Suppressor macrophage (primary cell): ENCODE measurements around the gene F5.

Experiments
- DNase-seq, 4 experiments: peaks; one replicate each; pipeline ENCODE4 v3.0.0-alpha.2; 2020 to 2022

The F5 gene

DNA sequence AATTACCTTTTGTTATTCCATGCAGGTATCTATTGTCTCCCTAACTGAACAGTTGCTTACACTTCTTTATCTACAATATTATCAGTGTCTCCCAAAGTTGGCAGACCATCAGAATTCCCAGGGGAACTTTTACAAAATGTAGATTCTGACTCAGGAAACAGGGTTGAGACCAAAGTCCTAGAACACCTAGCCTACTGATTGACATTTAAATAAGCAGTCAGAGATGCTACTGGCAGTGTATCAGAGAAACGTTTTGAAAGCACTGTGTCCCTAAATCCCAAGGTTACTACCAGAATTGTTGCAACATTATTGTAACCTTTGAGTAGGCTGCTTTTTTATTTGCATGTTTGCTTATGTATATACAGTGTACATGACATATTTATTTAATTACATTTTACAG lies 1.8 kb upstream of the F5 start:
- no peak for DNase-seq

DNA sequence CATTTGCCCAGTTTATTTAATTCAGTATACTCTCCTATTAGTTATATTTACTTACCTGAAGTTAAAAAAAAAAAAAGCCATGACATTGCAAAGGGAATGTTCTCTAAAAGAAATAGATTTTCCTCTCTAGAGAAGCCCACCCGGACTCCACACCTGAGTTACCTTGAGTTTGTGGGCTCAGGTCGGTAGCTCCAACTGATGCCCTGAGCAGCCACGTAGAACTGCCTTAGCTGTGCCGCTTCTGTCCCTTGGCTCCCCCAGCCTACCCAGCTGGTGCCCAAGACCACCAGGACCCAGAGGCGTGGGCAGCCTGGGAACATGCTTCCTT lies 250 bp downstream of the F5 start:
- DNase-seq = no peak

DNA sequence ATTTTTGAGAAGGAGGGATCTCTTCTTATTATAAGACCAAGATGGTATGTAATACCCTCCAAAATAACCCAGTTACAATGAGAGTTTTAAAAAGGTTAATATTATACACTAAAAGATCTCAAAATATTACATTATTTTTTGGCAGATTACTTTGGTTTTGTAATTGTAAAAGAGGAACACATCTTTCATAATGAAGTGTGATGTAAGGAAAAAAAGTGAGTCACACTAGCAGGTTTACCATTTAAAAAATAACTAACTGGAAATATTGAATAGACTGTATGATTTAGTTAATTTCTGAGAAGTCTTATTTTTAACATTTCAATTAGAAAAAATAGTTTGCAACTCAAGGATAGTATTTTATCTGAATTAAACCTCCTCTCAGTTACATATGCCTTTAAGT lies 1.1 kb downstream of the F5 start:
- DNase-seq = peak in 2 of 4 experiments; percentile 70 to 72

DNA sequence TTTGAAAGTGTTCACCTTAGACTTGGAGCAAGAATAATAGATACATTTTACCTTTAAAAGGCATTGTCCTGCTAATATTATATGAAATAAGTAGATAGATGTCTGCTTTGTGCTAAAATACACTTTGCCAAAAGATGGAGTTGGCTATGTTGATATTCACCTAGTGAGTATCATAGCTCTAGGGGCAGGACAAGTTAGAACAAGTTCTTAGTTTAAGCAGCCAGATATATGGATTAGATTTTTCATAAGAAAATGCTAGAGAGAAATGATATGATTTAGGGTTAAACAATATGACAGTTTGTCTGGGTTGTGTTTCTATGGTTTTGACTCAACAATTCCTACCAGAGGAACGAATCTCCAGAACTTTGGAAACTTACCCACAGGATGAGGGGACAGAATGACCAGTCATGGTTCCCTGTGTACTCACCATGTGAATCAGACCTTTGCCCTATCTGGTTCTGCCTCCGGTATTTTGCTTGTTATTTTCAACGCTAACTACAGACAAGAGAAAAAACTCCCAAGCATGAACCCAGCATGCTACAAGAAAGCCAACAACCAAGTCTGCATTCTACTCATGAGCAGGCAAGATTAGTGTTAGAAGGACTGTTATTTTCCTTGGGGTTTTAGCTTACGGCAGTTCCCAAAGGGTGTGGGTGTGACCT lies 1.7 kb downstream of the F5 start:
- peak; percentile 32 to 49 (median 38) for DNase-seq

DNA sequence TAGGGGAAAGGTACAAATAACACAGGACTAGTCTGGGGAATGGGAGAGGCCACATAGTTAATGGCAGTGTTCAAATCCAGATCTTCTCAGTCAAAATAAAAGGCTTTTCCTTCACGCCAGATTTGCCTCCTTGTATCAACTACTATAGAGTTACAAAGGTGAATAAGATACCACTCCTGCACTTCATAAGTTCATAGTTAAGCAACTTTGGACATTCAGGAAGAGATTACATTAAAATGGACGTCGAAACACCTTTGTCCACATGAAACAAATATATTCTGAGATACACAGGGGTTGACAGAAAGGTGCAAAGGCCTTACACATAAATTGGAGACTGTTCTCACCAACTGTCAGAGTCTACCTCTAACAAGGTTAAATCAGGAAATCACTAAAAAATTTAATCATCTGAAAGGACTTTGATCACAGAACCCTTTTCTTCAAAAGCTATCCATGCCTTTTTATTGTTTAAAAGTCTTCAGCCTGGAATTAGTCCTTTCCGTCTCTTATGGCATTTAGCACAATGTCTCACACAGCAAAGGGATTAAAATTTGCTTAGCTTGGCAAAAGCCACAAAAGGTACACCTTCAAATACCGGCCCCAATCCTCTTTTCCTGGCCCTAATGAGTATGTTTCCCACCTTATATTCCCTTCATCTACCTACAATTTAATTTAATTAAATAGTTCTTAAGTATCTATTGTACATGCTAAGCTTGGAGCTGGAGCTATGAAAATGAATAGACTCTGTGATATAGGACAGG lies 8.1 kb downstream of the F5 start:
- no peak for DNase-seq

DNA sequence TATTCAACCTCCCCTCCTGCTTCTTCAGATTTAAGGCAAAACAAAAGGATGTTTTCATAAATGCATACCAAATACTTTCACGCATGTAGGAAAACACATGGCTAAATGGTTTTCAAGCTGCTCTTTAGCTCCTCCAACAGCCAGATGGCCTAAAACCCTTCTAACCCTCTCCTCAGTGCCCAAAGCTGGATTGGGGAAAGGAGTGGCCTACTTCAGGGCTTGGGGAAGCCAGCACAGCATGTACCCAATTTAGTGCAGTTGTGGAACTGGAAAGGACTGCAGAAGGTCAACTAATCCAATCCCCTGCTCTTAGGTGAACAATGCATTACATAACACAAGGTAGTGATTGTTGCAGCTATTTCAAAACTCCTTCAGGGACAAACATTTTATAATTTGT lies 9.3 kb downstream of the F5 start:
- DNase-seq = no peak

DNA sequence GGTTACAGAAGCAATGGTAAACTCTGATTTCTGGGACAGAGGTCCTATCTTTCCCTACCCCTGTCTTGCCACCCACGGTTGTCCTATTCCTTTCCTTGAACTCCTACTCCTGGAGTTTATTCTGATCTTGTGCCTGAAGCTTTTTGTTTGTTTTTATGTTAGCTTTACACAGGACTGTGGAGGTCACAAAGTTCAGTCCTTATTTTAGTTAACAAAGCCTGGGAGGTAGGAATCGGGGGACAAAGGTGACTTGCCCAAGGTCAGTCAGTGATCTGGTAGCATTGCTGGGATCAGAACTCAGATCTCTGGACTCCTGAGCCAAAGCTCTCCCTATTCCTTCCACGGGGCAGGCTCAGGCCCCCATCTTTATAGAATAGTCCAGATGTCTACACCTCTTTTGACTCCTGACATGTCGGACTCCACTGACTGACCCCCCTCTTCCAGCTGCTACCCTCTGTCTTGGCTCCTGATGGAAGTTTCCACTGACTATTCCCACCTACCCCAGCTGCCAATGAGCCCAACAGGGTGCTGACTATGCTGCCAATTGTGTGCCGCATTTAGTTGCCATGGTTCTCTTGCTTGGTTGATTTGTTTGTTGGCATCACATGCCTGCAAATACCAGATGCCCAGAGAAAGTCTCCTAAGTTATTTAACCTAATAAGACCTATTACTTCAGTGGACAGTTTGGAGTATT lies 9.9 kb downstream of the F5 start:
- DNase-seq = no peak

DNA sequence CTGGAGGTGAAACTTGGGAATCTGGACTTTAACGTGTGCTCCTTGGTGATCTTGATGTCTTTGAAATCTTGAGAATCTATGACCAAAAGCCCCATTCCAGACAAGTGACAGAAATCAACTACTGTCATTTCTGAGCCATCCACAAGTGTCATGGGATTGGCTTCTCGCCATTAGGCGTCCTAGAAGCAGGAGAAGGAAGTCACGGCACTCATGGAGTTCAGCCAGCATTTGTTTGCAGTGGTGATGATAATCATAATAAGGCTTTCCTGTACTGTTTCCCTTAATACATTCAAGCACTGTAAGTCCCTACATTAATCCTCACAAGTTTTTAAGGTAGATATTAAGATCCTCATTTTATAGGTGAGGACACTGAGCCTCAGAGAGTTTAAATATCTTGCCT lies 11.9 kb downstream of the F5 start:
- peak in 3 of 4 experiments; percentile 5 to 21 (median 19) for DNase-seq

DNA sequence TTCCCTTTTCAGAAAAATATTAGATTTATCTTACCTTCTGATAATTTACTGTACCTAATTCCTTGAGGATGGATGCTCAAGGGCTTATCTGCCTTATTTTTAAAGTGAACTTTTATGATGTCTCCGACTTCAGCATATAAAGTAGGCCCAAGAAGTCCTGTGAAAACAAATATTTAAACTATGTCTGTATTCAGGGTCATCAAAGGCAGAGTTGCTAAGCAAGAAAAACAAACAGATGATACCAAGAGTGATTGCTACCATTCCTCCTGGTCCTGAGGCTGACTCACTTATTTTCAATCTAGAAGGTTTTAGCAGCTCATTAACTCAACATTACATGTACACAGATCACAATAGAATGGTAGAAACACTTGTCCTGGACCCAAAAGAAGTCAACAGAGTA lies 14.1 kb downstream of the F5 start:
- no peak for DNase-seq

DNA sequence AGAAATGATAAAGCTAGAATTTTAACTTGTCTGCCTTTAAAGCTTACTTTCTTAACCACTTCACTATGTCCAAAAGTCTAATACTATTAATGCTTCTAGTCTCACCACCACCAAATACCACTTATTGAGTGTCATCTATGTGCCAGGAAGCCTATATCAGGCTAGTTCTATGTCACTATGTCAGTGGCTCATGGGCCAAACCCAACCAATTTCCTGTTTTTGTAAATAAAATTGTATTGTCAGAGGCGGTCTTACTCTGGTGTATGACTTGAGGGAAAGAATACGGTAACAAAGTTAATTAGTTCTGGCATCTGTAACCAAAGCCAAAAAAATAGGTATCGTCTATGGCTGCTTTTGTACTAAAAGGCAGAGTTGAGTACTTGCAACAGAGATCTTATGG lies 14.8 kb downstream of the F5 start:
- no peak for DNase-seq

DNA sequence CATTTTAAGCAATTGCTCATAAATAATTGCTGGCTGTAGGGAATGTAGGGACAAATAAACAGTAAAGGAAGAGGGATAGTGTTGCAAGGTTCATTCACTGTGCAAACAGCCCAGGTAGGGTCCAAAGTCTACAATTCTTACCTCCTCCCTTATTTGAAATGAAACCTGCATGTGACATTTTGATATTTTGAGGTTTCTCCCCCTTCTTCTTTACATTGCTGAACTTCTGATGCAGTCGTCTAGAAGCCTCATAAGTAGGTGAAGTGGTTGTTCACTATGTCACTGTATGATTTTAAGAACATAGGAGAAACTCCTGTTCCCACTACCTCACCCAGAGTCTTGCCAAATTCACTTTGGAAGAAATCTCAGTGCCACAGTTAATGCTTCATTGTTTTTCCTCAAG lies 16.1 kb downstream of the F5 start:
- no peak for DNase-seq

DNA sequence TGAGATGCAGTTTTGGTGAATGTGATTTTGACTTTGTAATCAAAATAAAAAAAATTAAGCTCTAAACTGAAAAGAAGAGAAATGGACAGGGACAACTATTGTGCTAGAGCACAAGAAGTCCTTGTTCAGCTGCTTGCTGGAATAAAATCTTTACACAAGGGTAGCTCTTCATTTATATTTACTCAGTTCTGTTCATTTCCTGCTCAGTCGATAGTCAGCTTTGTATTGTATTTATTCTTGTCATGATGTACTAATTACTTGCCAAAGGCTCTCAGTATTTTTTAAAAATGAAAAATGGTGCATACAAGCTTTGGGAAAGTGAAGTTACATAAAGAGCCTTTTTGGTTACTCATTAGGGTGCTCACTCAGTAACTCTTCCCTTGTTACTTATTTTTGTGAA lies 17.8 kb downstream of the F5 start:
- DNase-seq = no peak

DNA sequence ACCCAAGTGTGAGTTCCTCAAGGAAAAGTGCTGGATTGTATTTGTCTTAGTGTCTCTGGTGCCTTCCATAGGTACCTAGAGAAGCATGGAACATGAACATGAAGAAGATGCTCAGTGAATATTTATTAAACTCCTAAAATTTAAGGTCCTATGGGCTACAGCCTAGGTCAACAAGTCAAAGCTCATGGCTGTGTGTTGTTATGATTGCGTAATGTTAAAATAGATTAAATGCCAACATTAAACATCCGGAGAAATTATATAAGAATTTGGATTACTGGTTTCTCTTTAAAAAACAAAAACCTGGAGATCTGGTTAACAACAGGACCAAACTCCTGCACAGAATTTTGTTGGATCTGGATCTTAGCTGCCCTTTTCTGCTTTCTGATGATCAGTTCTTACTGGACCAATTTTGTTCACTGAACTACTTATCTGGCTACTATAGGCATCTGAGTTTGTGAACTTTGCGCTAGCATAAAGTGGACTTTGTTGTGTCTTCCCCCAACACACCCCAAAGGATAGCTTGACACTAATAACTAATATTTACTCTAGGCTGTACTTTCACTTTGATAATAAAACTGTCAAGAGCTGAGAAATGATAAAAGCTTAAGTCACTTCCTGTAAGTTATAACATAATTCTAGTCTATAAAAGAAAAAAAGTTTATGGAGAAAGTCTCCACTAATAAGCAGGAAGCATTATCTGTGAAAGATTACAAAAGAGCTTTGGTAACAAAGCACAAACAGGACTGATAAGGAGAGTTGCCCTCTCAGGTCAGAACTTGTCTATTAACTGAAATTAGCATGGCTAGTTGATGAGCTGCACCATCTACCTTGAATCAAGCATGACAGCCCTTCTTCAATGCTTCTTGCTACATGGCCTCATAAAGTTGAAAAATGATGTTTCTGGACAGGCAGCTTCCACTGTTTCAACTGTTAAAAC lies 20.7 kb downstream of the F5 start:
- DNase-seq = no peak

DNA sequence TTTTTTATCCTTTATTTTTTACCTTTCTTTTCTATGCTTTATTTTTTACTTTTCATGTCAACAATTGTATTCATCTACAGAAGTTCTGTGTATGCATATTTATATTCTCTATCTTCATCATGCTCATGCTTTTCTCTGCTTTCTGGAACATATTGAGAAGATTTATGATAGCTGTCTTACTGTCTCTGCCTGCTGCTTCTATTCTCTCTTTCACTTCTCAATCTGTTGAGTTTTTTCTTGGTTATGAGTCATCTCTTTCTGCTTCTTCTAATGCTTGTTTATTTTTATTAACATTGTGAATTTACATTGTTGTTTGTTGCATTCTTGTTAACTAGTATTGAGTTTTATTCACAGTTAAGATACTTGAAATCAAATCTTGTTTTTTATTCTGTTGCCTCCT lies 22.6 kb downstream of the F5 start:
- no peak for DNase-seq

DNA sequence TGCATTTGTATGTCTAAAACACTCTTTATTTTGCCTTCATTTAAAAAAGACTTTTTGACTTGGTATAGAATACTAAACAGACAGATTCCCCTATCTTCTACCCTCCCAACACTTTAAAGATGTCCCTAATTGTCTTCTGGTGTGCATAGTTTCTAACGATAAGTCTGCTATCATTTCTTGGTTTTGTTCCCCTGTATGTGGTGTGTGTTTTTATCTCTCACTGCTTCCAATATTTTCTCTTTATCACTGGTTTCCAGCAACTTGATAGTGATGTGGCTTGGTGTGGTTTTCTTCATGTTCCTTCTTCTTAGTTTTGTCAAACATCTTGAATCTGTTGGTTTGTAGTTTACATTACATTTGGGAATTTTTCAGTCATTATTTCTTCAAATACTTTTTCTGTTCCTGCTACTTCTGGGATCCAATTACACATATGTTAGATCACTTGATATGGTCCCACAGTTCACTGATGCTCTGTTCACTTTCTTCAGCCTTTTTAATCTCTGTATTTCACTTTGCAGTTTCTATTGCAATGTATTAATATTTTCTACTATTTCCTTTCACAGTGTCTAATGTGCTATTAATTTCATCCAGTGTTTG lies 23.2 kb downstream of the F5 start:
- DNase-seq = no peak

DNA sequence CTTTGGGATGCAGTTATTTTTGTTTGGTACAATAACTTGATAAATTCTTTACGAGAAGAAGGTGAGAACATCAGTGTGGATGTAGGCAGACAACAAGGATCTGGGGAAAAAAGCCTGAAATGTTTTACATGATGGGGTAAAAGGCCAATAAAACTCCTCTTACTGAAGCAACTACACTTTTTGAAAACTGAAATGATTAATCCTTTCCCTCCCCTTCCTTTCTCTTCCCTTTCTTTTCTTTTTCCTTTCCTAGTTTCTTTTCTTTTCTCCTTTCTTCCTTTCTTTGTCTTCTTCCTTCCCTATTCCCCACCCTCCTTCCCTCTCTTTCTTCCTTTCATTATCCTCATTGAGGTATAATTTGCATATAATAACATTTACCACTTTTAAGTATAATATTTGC lies 24.6 kb downstream of the F5 start:
- no peak for DNase-seq

DNA sequence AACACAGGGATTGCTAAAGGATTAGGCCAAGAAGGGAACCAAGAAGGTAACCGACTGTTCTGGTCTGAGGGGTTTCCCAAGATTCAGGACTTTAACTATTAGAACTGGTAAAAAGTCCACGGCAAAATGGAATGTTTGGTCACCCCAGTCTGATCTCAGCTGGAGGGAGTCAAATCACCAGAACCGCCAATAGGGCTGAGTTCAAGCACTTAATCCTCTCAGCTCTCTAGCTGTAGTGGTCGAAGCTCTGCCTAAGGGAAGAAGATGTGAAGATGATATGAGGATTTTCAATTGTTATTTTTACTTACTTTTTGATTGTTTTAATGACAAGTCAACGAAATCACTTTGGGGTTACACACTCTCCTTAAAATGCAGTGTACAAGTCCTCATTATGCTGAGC lies 29.1 kb downstream of the F5 start:
- no peak for DNase-seq

DNA sequence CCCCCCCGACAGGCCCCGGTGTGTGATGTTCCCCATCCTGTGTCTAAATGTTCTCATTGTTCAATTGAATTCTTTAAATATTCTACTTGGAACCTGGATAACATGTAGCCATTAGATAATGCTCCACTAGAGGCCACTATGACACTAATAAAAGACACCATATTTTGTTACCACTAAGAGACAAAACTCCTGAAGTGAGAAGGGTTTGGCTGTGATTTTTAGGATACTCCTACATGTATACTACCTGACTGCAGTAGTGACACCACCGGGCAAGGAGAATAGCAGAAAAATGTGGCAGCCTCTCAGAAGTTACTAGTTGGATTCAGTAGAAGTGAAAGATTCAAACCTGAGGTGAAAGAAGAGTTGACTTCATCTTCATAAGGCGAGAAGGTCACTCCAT lies 36.0 kb downstream of the F5 start:
- peak; percentile 9 to 70 (median 58) for DNase-seq

DNA sequence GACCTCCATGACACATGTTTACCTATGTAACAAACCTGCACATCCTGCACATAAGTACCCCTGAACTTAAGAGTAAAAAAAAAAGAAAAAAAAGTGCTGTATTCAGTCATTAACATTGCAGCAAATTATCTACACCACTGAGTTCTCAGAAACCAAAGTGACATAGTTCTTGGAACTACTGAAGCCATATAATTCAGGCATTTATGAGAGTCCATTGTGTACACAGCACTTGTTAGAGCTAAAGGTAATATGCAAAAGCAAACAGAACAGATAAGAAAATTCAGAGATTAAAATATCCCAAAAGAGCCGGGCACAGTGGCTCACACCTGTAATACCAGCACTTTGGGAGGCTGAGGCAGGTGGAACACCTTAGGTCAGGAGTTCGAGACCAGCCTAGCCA lies 38.0 kb downstream of the F5 start:
- no peak for DNase-seq

DNA sequence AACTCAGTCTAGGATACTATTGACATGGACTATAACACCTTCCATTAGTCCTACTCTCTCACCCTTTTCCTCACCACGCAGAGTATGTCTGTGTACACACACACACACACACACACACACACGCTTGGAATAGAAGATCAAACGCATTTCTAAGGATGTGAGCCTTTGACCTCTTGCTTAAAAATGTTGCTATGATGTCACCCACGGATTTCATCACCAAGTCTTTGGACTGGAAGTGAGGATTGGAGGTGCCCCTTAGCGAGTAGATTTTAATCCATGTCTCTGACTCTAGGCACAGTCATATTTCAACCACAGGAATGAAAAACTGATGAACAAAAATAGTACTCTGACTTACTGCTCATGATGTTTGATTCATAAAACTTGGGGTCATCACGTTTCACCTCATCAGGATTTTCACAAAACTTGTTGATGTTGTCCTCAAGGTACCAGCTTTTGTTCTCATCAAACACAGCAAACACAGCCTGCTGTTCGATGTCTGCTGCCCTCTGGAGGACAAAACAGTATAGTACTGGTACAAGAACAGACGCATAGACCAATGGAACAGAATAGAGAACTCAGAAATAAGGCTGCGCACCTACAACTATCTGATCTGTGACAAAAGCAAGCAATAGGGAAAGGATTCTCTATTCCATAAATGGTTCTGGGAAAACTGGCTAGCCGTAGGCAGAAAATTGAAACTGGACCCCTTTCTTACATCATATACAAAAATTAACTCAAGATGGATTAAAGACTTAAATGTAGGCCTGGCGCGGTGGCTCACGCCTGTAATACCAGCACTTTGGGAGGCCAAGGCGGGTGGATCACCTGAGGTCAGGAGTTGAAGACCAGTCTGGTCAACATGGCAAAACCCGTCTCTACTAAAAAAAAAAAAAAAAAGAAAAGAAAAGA lies 39.9 kb downstream of the F5 start:
- DNase-seq = peak; percentile 79 to 93 (median 86)

DNA sequence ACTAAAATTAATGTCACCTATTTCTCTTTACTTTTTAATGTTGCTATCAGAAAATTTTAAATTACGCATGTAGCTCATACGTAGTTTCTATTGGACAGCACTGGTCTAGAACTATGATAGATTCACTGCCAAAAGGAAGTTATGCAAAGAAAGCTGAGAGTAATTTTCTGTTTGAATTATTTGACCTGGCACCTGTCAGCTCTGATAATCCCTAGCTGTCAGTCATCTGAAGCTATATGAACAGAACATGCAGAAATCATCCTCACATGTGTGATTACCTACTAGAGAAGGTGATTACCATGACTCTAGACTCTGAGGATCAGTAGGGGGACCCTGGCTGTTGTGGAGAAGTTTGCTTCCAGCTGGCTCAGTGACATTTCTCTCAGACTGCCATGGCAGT lies 40.8 kb downstream of the F5 start:
- DNase-seq = no peak
